ENCODE measurements around the gene ALPK1.
"Not testable (repeated sequence)": the region's sequence is repeated elsewhere in the genome, so short reads cannot be mapped to it uniquely, and the experiment has no call there.

The ALPK1 gene

GRCh38 chr4:112473985-112474384 lies 176.8 kb downstream of the ALPK1 start:
- DNase-seq = no peak

- no peak for DNase-seq
Observed at GRCh38 chr4:112485930-112486329, 188.8 kb downstream of the ALPK1 start.

- DNase-seq = not testable (repeated sequence)
Observed at GRCh38 chr4:112490808-112491207, 193.6 kb downstream of the ALPK1 start.
